NCI-H2196 (cell line): ENCODE data around the gene SASH3.

Experiments used
- DNase-seq: peaks from one replicate; lab custom pipeline; 2025; ENCODE audit not compliant: unreplicated experiment; lab: John Stamatoyannopoulos, UW

SASH3 gene

DNA sequence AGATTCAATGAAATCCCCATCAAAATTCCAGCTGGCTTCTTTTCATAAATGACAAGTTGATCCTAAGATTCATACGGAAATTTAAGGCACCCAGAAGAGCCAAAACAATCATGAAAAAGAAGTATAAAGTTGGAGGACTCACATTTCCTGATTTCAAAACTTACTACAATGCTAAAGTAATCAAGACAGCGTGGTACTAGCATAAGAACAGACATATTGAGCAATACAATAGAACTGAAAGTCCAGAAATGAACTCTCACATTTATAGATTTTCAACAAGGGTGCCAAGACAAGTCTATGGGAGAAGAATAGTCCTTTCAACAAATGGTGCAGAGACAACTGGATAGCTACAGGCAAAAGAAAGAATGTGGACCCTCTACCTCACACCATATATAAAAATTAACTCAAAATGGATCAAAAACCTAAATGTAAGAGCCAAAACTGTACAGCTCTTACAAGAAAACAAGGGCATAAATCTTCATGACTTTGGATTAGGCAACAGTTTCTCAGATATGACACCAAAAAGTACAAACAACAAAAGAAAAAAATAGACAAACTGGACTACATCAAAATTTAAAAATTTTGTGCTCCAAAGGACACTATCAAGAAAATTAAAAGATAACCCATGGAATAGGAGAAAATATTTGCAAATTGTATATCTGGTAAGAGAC is 28.5 kb downstream of the SASH3 start:
- DNase-seq = no peak

DNA sequence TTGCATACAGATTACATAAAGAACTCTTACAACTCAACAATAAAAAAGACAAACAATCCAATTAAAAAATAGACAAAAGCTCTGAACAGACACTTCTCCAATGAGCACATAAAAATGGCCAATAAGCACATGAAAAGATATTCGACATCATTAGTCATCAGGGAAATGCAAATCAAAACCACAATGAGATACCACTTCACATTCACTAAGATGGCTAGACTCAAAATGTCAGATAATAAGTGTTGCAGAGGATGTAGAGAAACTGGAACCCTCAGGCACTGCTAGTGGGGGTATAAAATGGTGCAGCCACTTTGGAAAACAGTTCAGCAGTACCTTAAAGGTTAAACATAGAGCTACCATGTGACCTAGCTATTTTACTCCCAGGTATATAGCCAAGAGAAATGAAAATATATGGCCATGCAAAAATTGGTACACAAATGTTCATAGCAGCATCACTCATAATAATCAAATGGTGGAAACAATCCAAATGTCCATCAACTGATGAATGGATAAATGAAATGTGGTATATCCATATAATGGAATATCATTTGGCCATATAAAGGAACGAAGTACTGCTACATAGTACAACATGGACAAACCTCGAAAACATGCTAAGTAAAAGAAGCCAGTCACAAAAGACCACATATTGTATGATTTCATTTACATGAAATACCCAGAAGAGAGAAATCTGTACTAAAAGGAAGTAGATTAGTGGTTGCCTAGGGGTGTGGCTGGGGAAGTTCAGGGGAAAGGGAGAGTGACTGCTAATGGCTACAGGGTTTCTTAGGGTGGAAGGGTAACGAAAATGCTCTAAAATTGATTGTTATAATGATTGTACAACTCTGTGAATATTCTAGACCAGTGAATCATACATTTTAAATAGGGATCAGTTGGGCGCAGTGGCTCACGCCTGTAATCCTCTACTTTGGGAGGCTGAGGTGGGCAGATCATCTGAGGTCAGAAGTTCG is 29.4 kb downstream of the SASH3 start:
- no peak for DNase-seq

DNA sequence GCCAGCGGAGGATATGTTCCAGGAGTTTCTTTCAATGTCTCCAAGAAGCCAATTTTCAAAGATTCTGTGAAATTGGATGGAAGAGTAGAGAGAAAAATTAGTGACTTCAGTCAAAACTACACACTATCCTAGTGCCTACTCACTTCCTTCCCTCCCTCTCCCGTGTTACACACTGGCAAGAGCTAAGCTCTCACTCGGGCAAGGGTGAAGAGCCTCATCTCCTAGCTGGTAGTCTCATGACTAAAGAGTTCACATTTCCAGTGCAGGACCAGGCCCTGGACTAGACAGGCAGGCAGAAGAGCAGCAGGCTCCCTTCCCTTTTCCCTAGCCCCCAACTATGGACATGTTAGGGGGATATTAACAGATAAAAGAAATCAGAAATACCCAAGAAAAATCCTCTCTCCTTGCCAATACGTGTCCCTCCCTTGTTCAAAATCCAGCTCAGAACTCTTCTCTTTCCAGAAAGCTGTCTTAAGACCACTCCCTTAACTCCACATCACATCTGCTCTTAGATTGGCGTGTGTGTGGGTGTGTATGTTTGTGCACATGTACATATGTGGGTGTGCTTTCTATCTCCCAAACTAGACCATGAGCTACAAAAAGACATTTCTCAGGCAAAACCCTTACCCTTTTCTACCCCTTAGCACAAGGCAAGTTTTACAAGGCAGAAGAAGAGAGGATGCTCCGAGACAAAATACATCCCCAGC is 34.1 kb downstream of the SASH3 start:
- no peak for DNase-seq

DNA sequence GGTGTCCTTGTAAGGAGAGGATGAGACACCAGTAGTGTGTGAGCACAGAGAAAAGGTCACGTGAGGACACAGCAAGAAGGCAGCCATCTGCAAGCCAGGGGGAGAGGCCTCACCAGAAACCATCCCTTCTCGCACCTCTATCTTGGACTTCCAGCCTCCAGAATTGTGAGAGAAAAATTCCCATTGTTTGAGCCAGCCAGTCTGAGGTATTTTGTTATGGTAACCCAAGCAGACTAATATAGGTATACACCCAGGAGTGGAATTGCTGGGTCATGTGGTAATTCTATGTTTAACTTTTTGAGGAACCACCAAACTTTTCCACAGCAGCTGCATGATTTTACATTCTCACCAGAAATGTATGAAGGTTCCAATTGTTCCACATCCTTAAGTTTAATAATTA is 38.4 kb downstream of the SASH3 start:
- no peak for DNase-seq

DNA sequence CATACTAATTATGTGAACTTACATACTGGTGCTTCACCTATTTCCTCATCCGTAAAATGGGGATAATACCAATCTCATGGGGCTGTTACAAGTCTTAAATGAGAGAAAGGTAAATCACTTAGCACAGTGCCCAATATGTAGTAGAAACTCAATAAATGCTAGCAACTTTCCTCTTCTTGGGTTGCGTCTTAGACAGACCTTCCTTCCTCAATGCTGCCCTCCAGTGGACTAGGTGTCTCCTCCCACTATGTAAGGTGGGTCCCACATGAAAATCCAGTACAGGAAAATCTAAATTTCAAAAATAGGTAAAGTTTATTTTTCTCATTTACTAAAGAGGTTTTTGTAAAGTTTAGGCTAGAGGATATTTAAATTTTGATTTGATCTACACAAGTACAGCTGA is 43.4 kb downstream of the SASH3 start:
- DNase-seq = peak; percentile 23

DNA sequence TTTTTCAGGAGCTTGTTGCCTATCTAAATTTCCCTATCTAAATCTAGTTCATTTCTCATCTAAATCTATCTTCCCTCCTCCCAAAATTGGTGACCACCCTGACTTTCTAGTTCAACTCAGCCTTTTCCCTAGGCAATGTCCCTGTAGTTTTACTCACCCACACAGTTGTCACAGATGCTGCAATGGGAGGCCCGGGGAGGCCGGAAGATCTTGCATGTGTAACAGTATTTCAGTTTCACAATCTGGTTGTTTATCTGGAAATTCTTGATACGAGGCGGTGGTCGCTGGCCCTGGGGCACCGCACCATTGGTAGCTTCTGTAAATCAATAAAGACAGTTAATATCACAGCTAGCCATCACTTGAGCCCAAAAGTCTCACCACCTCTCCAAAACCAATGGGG is 43.8 kb downstream of the SASH3 start:
- no peak for DNase-seq

DNA sequence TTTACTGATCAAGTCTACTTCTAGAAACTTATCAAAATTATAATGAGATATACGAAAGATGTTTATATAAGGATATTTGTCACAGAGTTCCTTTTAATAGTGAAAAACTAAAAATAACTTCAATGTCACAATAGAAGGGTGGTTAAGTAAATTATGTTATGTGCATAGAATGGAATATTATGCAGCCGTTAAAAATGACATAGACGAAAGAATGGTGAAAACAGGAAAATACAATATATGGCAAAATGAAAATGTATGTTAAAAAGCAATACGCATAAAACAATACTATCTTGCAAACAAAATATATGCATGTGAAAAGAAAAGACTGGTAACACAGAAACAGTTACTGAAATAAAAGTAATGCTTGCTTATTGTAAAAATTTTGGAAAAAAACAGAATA is 44.9 kb downstream of the SASH3 start:
- DNase-seq = no peak

DNA sequence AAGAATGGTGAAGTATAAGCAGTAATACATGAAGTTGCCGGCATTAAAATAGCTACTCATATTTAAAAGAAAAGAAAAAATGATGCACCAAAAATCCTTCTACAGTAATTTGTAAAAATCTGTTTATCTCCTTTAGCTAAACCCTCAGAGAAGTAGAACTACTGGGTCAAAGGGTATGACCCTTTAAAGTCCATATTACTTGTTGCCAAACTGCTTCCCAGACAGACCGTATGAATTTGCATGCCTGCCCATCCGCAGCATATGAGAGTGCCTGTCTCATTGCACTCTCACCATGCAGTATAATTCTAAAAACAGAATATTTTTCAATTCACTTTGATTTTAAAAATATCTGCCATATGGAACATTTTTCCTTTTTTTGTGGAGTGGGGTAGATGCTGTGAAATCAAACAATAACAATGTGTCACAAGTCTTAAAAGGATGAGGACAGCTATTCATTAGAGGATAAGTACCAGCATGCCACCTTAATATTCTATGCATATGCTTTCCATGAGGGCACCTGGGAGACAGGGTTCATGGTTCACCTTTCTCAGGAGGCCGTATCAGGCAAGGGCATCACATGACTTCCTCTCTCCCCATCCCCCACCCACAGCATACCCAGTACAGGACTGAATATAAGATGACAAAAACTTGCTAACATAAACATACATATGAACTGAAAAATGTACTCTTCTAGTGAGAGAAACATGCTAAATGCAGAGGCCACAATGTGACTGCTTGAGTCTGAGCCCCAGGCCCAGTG is 46.2 kb downstream of the SASH3 start:
- no peak for DNase-seq

DNA sequence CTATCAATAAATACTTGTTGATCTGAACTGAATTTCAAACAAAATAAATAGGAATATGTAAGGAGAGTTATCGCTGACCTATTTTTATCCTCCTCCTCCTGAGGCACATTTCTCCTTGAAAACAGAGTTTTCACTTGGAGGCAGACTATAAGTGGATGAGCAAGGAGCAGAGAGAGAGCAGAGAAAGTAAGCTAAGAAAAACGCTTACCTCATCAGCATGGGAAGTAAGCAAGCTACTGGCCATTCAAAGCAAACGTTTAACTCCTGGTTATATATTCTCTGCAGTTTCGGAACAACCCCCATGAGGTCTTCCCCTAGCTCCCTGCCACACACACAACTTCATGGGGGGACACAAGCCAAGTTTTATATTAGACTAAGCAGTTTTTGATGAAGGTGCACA is 50.7 kb downstream of the SASH3 start:
- DNase-seq = no peak

DNA sequence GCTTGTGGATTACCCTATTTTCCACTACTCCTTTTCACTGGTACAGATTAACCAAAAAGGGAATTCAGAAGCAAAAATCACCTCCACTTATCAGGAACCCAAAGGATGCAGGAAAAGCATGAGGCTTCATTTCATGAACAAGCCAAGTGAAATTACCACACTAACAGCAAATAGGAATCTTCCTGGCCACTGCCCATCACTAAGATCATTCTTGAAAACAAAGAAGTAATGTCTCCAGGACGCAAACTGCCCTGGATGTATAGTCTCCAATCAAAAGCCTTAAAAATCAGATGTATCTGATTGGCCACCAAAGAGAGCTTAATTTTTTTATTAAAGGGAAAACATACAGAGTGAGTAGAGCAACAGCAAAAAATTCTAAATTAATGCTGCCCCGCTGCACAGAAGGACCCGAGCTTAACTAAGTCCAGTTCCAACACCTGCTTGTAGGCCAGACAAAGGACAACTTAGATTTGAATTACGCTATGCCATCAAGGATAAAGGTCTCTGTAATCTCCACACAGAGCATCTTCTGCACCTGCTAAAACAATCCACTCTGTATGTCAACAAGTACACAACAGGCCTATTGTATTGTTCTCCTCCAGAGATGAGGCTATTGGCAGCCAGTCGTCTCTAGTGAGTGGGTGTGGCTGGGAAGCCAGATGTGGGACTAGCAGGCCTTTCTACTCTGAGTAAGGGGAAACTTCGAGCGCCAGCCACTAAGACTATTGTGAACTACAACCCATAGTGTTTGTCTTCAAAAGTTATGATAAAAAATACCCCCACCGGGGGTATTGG is 51.5 kb downstream of the SASH3 start:
- peak; percentile 18 for DNase-seq

DNA sequence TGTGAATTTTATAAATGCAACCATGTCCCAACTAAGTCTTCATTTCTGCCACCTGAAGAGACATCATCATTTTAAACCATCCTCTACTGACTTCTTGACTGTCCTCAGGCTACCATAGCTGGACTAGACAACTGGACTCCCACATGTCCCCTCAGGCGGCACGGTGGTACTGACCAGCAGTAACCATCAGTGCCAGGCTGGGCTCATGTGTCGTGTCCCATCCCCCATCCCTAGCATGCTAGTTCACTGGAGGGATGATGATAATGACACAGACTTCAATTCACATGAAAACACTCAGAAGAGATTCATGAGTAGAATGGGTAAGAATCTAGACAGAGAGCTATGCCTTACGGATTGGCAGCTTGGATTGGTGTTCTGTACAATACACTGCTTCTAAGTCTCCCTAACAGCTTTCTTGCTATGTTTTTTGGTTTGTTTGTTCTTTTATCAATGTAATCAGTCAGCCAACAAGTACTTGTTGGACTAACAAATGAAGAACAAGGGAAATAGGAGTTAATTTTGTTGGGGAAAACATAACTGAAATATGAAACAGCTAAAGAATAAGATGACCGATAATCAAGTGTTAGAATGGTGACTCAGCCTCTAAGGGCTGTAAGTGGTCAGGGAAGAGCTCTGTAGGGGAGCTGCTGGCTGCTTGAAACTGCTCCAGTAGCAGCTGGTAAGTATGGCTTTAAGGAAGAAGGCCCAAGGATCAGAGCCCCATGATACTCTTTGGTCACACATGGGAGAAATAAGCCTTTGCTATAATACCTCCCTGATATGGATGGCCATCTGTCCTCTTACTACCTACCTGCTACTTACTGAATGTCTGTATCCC is 53.6 kb downstream of the SASH3 start:
- peak; percentile 7 for DNase-seq

DNA sequence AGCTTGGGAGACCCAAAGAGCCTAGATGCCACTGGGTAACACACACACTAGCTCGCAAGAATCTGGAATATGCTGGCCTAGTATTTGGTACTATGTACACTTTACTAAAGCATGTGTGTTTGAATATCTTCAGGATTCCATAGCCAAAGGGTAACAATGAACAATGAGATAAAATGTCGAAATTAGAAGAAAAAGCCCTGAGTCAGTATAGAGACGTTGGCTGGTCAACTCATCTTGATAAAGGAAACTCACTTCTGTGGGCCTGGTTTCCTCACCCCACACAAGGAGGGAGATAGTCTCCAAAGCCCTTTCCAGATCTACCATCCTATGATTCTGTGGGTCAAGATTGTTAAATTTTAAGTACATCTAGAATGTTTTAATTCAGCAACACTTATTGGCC is 57.1 kb downstream of the SASH3 start:
- no peak for DNase-seq

DNA sequence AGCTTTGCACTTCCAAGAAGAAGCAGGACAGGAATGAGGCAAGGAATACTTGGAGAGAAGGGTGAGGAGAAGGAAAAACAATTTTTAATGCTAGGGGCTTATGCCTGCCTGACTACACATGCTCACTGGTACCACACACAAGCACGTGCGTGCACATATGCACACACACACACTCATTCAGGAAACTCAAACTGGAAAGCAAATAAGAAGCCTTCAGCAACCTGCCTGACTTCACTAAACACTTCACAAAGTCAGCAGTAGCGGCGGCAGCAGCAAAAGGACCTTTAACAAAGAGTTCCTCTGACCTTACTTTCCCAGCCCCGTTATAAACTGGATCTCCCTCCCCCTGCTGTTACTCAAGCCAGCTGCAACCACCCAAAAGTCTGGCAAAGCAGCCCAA is 60.6 kb downstream of the SASH3 start:
- no peak for DNase-seq

DNA sequence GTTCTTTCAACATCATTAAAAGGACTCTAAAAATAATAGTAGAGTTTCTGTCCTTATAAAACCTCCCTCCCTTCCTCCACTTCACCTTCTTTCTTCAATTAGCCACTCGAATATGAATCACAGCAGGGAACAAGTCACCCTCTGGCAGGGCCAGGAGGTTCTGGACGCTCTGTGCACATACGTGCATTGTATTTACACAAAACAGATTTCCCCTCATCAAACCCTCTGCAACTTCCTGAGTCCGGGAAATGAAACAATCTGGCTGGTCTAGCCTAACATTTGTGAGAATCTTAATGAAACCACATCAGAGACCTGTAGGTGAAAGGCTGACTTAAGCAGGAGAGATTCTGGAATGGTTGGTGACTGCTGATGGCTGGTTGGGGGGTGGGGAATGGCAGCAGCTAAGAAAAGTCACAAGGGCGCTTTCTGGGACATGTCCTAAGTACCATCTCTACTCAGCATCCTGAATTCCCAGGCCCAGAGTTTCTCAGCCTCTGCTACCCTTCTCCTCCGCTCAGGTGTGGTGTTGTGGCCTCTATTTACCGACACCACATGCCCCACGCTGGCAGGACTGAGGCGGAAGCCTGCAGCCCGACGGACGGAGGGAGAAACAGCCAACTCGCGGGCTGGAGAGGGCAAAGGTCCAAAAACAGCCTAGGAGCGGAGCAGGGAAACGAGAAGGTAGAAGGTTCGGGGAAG is 62.9 kb downstream of the SASH3 start:
- DNase-seq = peak; percentile 1

DNA sequence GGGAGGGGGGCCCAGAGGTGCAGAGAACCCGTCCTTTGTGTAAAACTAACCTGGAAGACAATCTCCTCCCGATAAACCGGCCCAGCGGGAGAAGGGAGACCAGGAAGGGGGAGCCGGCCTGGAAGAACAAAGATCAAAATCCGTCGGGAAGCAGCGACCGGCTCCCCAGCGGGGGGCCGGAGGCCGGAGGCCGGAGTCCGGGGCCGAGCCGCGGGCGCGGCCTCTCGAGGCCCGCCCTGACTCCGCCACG is 63.4 kb downstream of the SASH3 start:
- DNase-seq = no peak

DNA sequence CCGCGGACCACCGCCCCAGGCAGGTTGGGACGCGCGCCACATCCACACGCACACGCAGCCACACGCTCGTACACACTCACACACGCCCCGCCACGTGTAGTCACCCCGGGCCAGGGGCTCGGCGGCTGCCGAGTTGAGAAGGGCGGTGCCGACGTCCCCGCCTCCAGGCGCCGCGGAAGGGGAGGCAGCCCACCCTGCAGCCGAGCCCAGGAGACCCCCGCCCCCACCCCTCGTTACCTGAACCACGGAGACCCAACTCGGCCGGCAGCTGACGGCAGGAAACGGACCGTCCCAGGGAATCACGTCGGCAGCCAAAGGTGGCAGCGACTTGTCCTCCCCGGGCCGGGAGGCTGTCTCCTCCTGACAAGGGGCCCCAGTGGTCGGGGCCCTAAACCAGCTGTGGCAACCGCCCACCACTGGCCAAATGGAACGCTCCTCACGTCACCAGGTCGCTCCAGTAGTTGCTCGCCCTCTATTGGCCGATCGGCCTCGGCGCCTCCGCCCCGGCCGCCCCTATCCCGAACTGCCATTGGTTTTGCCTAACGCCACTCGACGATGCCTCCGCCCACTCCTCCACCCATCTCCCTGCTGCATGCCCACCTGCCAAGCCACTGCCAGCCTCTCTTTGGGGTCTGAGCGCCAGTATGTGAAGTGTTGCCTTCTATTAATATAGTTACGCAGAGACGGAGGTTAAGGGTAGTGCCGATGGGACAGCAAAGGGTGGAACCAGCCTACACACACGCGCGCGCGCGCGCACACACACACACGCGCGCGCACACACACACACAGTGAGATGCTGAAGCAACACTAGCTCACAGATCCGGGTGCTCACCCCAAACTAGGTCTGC is 63.9 kb downstream of the SASH3 start, which contains the start of gene ZDHHC9:
Gene ZDHHC9, minus strand, starts transcription at position 428 of the 848 bp plus-strand sequence. CDS start 1,941 bp downstream, outside the sequence.
- DNase-seq = peak; percentile 77
